ENCODE measurements around the gene XCR1.

XCR1 gene

DNA sequence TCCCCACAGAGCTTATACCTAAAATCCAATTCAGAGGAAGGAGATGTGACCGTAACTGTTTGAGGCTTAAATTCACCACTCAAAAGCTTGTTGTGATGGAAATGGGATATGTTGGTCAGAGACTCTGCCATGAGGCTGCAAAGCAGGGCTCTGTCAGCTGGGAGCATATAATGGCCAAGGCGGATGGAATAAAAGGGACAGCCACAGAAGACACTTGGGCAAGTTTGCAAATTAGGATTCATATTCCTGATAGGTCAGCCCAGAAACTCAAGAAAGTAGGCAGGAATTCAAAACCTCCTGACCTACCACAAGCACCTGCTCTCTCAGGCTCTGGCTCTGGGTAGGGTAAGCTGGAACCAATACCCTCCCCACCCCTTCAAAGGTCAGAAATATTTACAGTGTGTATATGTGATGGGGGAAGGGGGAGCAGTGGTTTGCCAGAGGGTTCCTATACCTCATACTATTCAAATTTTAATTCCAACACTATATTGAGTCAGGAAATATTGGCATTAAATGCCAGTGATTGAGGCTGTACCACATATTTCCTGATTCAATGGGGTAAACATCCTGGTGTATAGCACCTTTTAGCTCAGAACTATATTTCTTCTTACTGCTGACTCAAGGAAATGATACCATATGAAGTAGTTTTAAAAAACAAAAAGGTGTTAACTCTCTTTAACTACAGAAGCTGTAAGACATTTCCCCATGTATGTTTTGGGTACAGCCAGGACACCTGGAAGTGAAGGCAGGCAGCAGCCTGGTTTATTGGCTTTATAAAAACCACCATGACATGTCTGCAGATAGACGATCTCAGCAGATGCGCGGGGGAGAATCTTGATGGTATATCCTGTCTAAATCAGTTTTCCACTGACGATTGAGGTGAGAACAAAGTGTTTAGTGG is 50.8 kb downstream of the XCR1 start:
- TF ChIP-seq, protein P1, sequence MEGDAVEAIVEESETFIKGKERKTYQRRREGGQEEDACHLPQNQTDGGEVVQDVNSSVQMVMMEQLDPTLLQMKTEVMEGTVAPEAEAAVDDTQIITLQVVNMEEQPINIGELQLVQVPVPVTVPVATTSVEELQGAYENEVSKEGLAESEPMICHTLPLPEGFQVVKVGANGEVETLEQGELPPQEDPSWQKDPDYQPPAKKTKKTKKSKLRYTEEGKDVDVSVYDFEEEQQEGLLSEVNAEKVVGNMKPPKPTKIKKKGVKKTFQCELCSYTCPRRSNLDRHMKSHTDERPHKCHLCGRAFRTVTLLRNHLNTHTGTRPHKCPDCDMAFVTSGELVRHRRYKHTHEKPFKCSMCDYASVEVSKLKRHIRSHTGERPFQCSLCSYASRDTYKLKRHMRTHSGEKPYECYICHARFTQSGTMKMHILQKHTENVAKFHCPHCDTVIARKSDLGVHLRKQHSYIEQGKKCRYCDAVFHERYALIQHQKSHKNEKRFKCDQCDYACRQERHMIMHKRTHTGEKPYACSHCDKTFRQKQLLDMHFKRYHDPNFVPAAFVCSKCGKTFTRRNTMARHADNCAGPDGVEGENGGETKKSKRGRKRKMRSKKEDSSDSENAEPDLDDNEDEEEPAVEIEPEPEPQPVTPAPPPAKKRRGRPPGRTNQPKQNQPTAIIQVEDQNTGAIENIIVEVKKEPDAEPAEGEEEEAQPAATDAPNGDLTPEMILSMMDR (IDR thresholded peaks at IDR 0.05; ENCODE audit: insufficient read depth, low read length, missing control alignments), result no peak
- no peak overlapping the region for H3K4me3 ChIP-seq (ENCODE audit: low read depth, low read length)
- ChIA-PET CTCF (interaction anchor here (1.0 kb wide), 1 partner anchor 9 kb away, joined by 3 read pairs; no protein-coding TSS in a partner anchor), POLR2A (no interaction called here)
- DNase-seq (ENCODE audit: low read depth, low spot score), result no peak

DNA sequence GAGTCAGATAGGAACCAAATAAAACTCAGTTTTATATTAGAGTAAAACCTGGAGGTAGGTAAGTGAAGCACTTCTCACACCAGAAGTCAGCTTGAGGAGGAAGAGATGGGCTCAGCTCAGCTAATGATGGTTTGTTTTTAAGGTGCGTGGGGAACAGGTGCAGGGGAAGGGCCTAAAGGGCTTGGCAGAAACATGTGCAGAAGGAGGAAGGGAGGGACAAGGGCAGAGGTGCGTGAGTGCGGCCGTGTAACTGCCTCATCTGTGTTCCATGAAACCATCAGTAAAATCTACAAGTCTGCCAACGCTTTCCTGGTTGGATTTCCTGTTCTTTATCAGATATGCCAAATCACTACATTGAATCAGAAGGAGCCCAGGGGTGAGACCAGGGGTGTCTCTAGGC is 51.6 kb downstream of the XCR1 start:
- ChIA-PET POLR2A (no interaction called here), CTCF (no interaction called here)
- TF ChIP-seq, protein P1 (IDR thresholded peaks at IDR 0.05; ENCODE audit: insufficient read depth, low read length, missing control alignments), result no peak
- DNase-seq (ENCODE audit: low read depth, low spot score), result no peak
- H3K4me3 ChIP-seq (ENCODE audit: low read depth, low read length), result no peak overlapping the region

DNA sequence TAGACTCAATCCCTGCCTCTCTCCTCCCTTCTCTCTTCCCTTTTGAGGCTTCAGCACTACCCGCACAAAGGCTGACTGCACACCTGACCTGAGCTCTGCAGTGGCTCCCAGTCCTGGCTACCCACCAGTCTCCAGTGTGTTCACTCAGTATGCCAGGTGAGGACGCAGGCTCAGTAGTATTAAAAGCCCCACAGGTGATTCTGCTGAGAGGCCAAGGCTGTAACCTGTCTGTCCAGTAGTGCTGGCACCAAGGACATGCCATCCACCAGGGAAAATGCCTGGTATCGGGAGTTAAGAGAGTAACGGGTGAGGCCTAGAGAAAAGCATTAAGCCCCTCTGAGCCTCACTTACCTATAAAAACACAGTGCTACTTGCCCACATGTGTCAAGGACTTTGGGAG is 52.6 kb downstream of the XCR1 start:
- DNase-seq (ENCODE audit: low read depth, low spot score), result no peak
- CTCF ChIA-PET, result interaction anchor here (1.1 kb wide), 2 partner anchors 22 to 24 kb away, joined by 3 read pairs; no protein-coding TSS in a partner anchor
- POLR2A ChIA-PET, result no interaction called here
- H3K4me3 ChIP-seq (ENCODE audit: low read depth, low read length), result no peak overlapping the region
- TF ChIP-seq, protein P1 (IDR thresholded peaks at IDR 0.05; ENCODE audit: insufficient read depth, low read length, missing control alignments), result no peak

DNA sequence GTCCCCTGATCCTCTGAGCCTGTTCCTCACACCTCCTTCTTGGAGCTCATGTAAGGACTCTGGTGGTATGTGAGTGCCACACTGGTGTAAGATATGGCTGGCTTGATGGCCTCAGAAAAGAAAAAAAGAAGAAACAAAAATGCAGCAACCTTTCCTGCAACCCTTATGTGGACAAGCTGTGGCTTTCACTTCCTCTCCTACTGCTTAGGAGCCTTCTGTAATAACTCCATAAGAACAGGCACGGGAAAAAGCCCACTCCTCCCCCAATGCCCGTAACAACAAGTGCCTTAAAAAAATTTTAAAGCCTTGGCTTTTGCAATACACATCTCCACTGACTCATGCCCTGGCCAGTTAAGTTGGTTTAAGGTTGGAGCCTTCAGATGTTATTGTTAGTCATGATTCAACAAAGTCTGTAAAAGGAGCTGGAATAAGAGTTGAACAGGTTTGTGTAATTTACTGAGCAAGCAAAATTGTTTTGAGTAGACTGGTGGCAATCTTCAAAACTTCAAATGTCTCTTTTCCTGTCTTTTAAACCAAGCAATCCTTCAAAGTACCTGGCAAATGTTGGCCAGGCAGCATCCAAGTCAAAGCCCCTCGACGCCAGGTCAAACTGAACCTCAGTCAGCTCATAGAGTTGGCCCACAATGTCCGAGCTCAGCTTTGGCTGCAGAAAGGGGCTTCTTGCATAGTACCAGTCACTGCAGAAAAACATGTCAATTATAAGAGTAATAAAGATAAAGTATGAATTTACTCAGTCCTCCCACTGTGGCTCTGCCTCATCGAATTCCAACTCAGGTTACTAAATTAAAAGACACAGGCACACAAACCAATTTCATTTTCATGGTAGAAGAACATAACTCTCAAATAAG is 54.5 kb downstream of the XCR1 start:
- DNase-seq (ENCODE audit: low read depth, low spot score), result peak; percentile 82
- POLR2A ChIA-PET, result interaction anchor here (0.6 to 1.1 kb wide), 3 partner anchors 14 to 104 kb away, joined by 3 read pairs; partner anchors contain the start of gene CXCR6
- CTCF ChIA-PET, result interaction anchor here (0.7 to 1.4 kb wide), 5 partner anchors 8 to 106 kb away, joined by 3 to 6 read pairs (median 3); no protein-coding TSS in a partner anchor
- TF ChIP-seq, protein P1 (IDR thresholded peaks at IDR 0.05; ENCODE audit: insufficient read depth, low read length, missing control alignments), result no peak
- no peak overlapping the region for H3K4me3 ChIP-seq (ENCODE audit: low read depth, low read length)

DNA sequence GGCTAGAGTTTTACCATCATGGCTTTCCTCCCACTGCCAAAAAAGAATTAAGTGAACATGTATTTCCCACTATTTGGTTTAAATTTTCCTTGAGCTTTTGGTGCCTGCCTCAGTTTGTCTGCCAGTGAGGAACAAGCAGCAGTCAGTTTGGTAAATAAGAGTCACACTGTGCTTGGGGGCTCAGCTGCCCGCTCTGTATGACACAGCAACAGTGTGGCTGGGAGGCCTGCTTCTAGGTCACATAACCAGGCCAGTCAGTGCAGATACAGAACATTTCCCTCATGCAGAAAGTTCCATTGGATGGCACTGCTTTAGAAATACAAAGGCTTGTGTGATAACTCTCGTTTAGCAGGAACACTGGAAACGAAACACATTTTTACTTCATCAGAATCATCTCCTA is 57.3 kb downstream of the XCR1 start:
- no peak for DNase-seq (ENCODE audit: low read depth, low spot score)
- POLR2A ChIA-PET, result no interaction called here
- TF ChIP-seq, protein P1 (IDR thresholded peaks at IDR 0.05; ENCODE audit: insufficient read depth, low read length, missing control alignments), result no peak
- H3K4me3 ChIP-seq (ENCODE audit: low read depth, low read length), result no peak overlapping the region
- CTCF ChIA-PET, result interaction anchor here (1.1 to 7.2 kb wide), 4 partner anchors 15 to 109 kb away, joined by 3 to 62 read pairs (median 10); no protein-coding TSS in a partner anchor

Measured in AG04449 (cell line).